IMR-90 (cell line): ENCODE data around the gene GBF1. TPM values are rescaled to one million over a fixed set of nuclear protein-coding genes. Genes with fewer than 3 reads are reported as not detected.

Experiments used
- ATAC-seq: fragments of 200-7000 bp; cut with Tn5 transposase; 2 replicates; pipeline ENCODE4 v1.9.1; 2020; ENCODE audit warnings: low read depth, mild to moderate bottlenecking, moderate library complexity
- BruUV-seq: library from RNA; stranded (reverse); fragments of 400-500 nt; replicated peaks from 2 replicates; lab custom pipeline; 2021; lab: Mats Ljungman, UMichigan
- CTCF ChIA-PET: fragments of 300-600 bp; formaldehyde crosslinking; extraction: SDS; loops from one replicate; lab custom pipeline; 2021; ENCODE audit warnings: antibody characterized with exemption; lab: Yijun Ruan, JAX
- POLR2A ChIA-PET: fragments of 300-600 bp; sonication (Branson Sonifier 250); formaldehyde crosslinking; loops from one replicate; lab custom pipeline; 2022; ENCODE audit warnings: antibody characterized with exemption; ENCODE audit not compliant: unreplicated experiment; lab: Charles Lee
- DNase-seq: peaks from one replicate; pipeline ENCODE4 v3.0.0; 2013
- H2AFZ ChIP-seq: replicated peaks from 2 replicates; pipeline ENCODE3; 2013; ENCODE audit warnings: low read length, mild to moderate bottlenecking; ENCODE audit not compliant: poor library complexity
- H2AK5ac ChIP-seq: 2 replicates; pipeline ENCODE4 v1.6.1; 2013; ENCODE audit warnings: low read depth, low read length, inconsistent platforms
- H2AK9ac ChIP-seq: replicated peaks from 2 replicates; pipeline ENCODE3; 2013; ENCODE audit warnings: mild to moderate bottlenecking, low read depth, low read length, moderate library complexity; ENCODE audit not compliant: poor library complexity
- H2BK120ac ChIP-seq: 2 replicates; pipeline ENCODE4 v1.6.1; 2013; ENCODE audit warnings: low read depth, low read length, inconsistent platforms
- H2BK15ac ChIP-seq: 3 replicates; pipeline ENCODE4 v1.6.1; 2013; ENCODE audit warnings: low read depth, low read length, inconsistent platforms
- H2BK20ac ChIP-seq: 2 replicates; pipeline ENCODE4 v1.6.1; 2013; ENCODE audit warnings: low read depth, mild to moderate bottlenecking, inconsistent platforms, low read length, moderate library complexity
- H2BK5ac ChIP-seq: 2 replicates; pipeline ENCODE4 v1.6.1; 2013; ENCODE audit warnings: mild to moderate bottlenecking, low read depth, low read length, inconsistent platforms; ENCODE audit not compliant: poor library complexity, severe bottlenecking
- H3K14ac ChIP-seq: replicated peaks from 2 replicates; pipeline ENCODE4 v1.6.1; 2013; ENCODE audit warnings: low read depth, low read length, inconsistent platforms
- H3K18ac ChIP-seq: 2 replicates; pipeline ENCODE4 v1.6.1; 2013; ENCODE audit warnings: low read depth, low read length, control low read depth
- H3K23ac ChIP-seq: 2 replicates; pipeline ENCODE4 v1.6.1; 2013; ENCODE audit warnings: low read depth, low read length, inconsistent platforms
- H3K27ac ChIP-seq: 2 replicates; pipeline ENCODE4 v1.5.1; 2013; ENCODE audit warnings: mild to moderate bottlenecking, control low read depth, low read length; ENCODE audit not compliant: insufficient read depth
- H3K27me3 ChIP-seq: 2 replicates; pipeline ENCODE4 v1.6.1; 2013; ENCODE audit warnings: low read length; ENCODE audit not compliant: control insufficient read depth, insufficient read depth
- H3K36me3 ChIP-seq: 2 replicates; pipeline ENCODE4 v1.6.1; 2013; ENCODE audit warnings: low read length, mixed read lengths; ENCODE audit not compliant: control insufficient read depth, insufficient read depth
- H3K4ac ChIP-seq: 2 replicates; pipeline ENCODE4 v1.6.1; 2013; ENCODE audit warnings: low read depth, low read length, inconsistent platforms
- H3K4me1 ChIP-seq: 2 replicates; pipeline ENCODE4 v1.6.1; 2013; ENCODE audit warnings: low read length, mixed read lengths; ENCODE audit not compliant: control insufficient read depth, insufficient read depth
- H3K4me2 ChIP-seq: 2 replicates; pipeline ENCODE4 v1.6.1; 2013; ENCODE audit warnings: low read depth, mild to moderate bottlenecking, control low read depth, low read length, moderate library complexity
- H3K4me3 ChIP-seq: 2 replicates; pipeline ENCODE4 v1.5.1; 2013; ENCODE audit warnings: low read depth, mild to moderate bottlenecking, control low read depth, low read length, moderate library complexity; ENCODE audit not compliant: insufficient read depth
- H3K56ac ChIP-seq: 2 replicates; pipeline ENCODE4 v1.6.1; 2013; ENCODE audit warnings: low read length, inconsistent platforms; ENCODE audit not compliant: insufficient read depth; ENCODE audit errors: extremely low read depth
- H3K79me1 ChIP-seq, 2 experiments: 2 replicates each; pipeline ENCODE4 v1.6.1; 2013; ENCODE audit warnings: low read length in 2 of 2, inconsistent platforms in 1 of 2, low read depth in 1 of 2
- H3K9ac ChIP-seq: 2 replicates; pipeline ENCODE4 v1.6.1; 2013; ENCODE audit warnings: low read depth, low read length, control low read depth
- H3K9me1 ChIP-seq: 2 replicates; pipeline ENCODE4 v1.6.1; 2013; ENCODE audit warnings: low read length, inconsistent platforms; ENCODE audit not compliant: insufficient read depth
- H3K9me3 ChIP-seq: 2 replicates; pipeline ENCODE4 v1.6.1; 2013; ENCODE audit warnings: low read length; ENCODE audit not compliant: control insufficient read depth, insufficient read depth
- H4K20me1 ChIP-seq: 2 replicates; pipeline ENCODE4 v1.6.1; 2013; ENCODE audit warnings: low read length, inconsistent platforms; ENCODE audit not compliant: insufficient read depth
- H4K5ac ChIP-seq: 2 replicates; pipeline ENCODE4 v1.6.1; 2013; ENCODE audit warnings: mild to moderate bottlenecking, low read depth, low read length, control low read depth
- H4K8ac ChIP-seq, 2 experiments: 2 replicates each; pipeline ENCODE4 v1.6.1; 2013; ENCODE audit warnings: low read depth in 2 of 2, low read length in 2 of 2, control low read depth in 1 of 2, inconsistent platforms in 1 of 2
- H4K91ac ChIP-seq: 2 replicates; pipeline ENCODE4 v1.6.1; 2013; ENCODE audit warnings: low read depth, low read length, inconsistent platforms; ENCODE audit not compliant: insufficient read depth
- BHLHE40 ChIP-seq: fragments of 150-350 bp; IDR thresholded peaks from 2 replicates; pipeline ENCODE4 v1.6.1; 2016; ENCODE audit warnings: mild to moderate bottlenecking, low read depth, low read length
- CEBPB ChIP-seq: IDR thresholded peaks from 2 replicates; pipeline ENCODE4 v1.6.1; 2012; ENCODE audit warnings: low read depth, low read length, improper control_type of control experiment
- CHD1 ChIP-seq: IDR thresholded peaks from 2 replicates; pipeline ENCODE4 v1.6.1; 2012; ENCODE audit warnings: low read depth, low read length, improper control_type of control experiment
- CTCF ChIP-seq: conservative IDR thresholded peaks from 2 replicates; pipeline ENCODE4 v1.5.1; 2012; ENCODE audit warnings: mild to moderate bottlenecking, low read depth, low read length, improper control_type of control experiment
- ELK1 ChIP-seq: fragments of 150-350 bp; IDR thresholded peaks from 2 replicates; pipeline ENCODE4 v1.6.1; 2016; ENCODE audit warnings: low read depth, mild to moderate bottlenecking, low read length, moderate library complexity, borderline replicate concordance
- FOS ChIP-seq: fragments of 150-350 bp; IDR thresholded peaks from 2 replicates; pipeline ENCODE4 v1.6.1; 2016; ENCODE audit warnings: low read depth, low read length
- MAFK ChIP-seq: IDR thresholded peaks from 2 replicates; pipeline ENCODE4 v1.6.1; 2012; ENCODE audit warnings: low read depth, low read length, improper control_type of control experiment
- MAZ ChIP-seq: IDR thresholded peaks from 2 replicates; pipeline ENCODE4 v1.6.1; 2012; ENCODE audit warnings: low read depth, mild to moderate bottlenecking, low read length, improper control_type of control experiment, moderate library complexity, borderline replicate concordance
- MXI1 ChIP-seq: IDR thresholded peaks from 2 replicates; pipeline ENCODE4 v1.6.1; 2012; ENCODE audit warnings: low read depth, mild to moderate bottlenecking, low read length, moderate library complexity, borderline replicate concordance
- NFE2L2 ChIP-seq: fragments of 150-350 bp; IDR thresholded peaks from 2 replicates; pipeline ENCODE4 v1.6.1; 2016; ENCODE audit warnings: low read depth, mild to moderate bottlenecking, low read length
- POLR2A ChIP-seq: IDR thresholded peaks from 2 replicates; pipeline ENCODE4 v1.6.1; 2012; ENCODE audit warnings: mild to moderate bottlenecking, low read depth, low read length
- RAD21 ChIP-seq: IDR thresholded peaks from 2 replicates; pipeline ENCODE4 v1.6.1; 2012; ENCODE audit warnings: low read length, improper control_type of control experiment
- RCOR1 ChIP-seq: IDR thresholded peaks from 2 replicates; pipeline ENCODE4 v1.6.1; 2012; ENCODE audit warnings: mild to moderate bottlenecking, low read length, improper control_type of control experiment; ENCODE audit not compliant: insufficient replicate concordance
- RFX5 ChIP-seq: IDR thresholded peaks from 2 replicates; pipeline ENCODE4 v1.8.0; 2012; ENCODE audit warnings: low read depth, mild to moderate bottlenecking, low read length, moderate library complexity
- SMC3 ChIP-seq: fragments of 150-350 bp; IDR thresholded peaks from 2 replicates; pipeline ENCODE4 v1.6.1; 2016; ENCODE audit warnings: low read depth, mild to moderate bottlenecking, antibody characterized with exemption, low read length, moderate library complexity
- WGBS, 2 experiments: methylation state at CpG; one replicate each; pipeline versions ENCODE4 v1.1.5 to v1.1.7; 2013; ENCODE audit warnings: missing lambda C conversion rate in 2 of 2; ENCODE audit not compliant: insufficient read length in 1 of 2; ENCODE audit errors: extremely low coverage in 2 of 2; 5-methylcytosine and 5-hydroxymethylcytosine counted together
- dilution Hi-C: fragments of 300-500 bp; cut with HindIII; formaldehyde crosslinking; loops from one replicate; pipeline ENCODE4 v1.14.3; 2018; ENCODE audit warnings: low sequenced_read_pairs; ENCODE audit not compliant: unreplicated experiment
- in situ Hi-C: fragments of 300-500 bp; cut with MboI; formaldehyde crosslinking; loops from 3 replicates; pipeline ENCODE4 v1.14.3; 2019; ENCODE audit warnings: low sequenced_read_pairs, inconsistent platforms, mixed read lengths
- intact Hi-C: fragments of 100-400 bp; cut with micrococcal nuclease; formaldehyde crosslinking; loops from 2 replicates; pipeline ENCODE4 v1.10.0; 2022
- polyA plus RNA-seq, 3 experiments: library from polyadenylated mRNA; depleted of rRNA; stranded (reverse); fragments of >200 nt; gene quantifications; 2 replicates each; pipeline ENCODE4 v1.2.3, GENCODE V29; 2012; ENCODE audit warnings: low replicate concordance in 1 of 3
- total RNA-seq: library from RNA; depleted of rRNA; stranded (reverse); fragments of >200 nt; gene quantifications from 2 replicates; pipeline ENCODE4 v1.2.3, GENCODE V29; 2012

The GBF1 gene
- total and polyA plus RNA-seq, 2 of the 4 experiments (the other 2 are of a cell fraction), result 38.7 to 40.1 TPM

- dilution Hi-C loops, result no loop called here
- no peak overlapping the region for H3K56ac ChIP-seq
- H3K4ac ChIP-seq, result no peak overlapping the region
- H2BK20ac ChIP-seq, result no peak overlapping the region
- ChIA-PET CTCF (no interaction called here), POLR2A (no interaction called here)
- no peak overlapping the region for H2BK5ac ChIP-seq
- intact Hi-C loops, result loop anchor here (5.0 to 10.0 kb wide), 2 partner anchors 186 to 248 kb away; partner anchors contain the start of gene TRIM8
- no peak overlapping the region for H2BK15ac ChIP-seq
- H2BK120ac ChIP-seq, result no peak overlapping the region
- H4K8ac ChIP-seq, result no peak overlapping the region
- in situ Hi-C loops, result no loop called here
- H4K5ac ChIP-seq, result no peak overlapping the region
- H3K23ac ChIP-seq, result no peak overlapping the region
- no peaks in the 10 kb centered on the region for H3K27me3 ChIP-seq
- no peak overlapping the region for H3K9ac ChIP-seq
- no peak overlapping the region; the same call in 1 of the 2 replicates for H3K27ac ChIP-seq
- H3K79me1 ChIP-seq, result peaks cover 26 to 38% of the 10 kb centered on the region in 2 experiments
- H3K14ac ChIP-seq, result peak overlapping the region; percentile 92; the same call in 1 of the 2 replicates
- no peak overlapping the region for H2AFZ ChIP-seq
- peaks cover 3% of the 10 kb centered on the region; the same call in 1 of the 2 replicates for H4K20me1 ChIP-seq
- DNase-seq (no peak), ATAC-seq (no peak)
- TSS peak; percentile 40 for BruUV-seq
- H2AK9ac ChIP-seq, result peak overlapping the region; percentile 47
- H3K9me1 ChIP-seq, result peaks cover 10% of the 10 kb centered on the region
- WGBS, 2 experiments, result 91% methylated on average over 4 of the region's 12 CpGs; no CpG with 5 or more reads in 1 of the 2 experiments
- H3K4me3 ChIP-seq, result no peak overlapping the region
- H4K91ac ChIP-seq, result no peak overlapping the region
- H3K18ac ChIP-seq, result no peak overlapping the region
- peak overlapping the region; percentile 91; the same call in 1 of the 2 replicates for H2AK5ac ChIP-seq
- peak overlapping the region; percentile 95; the same call in 1 of the 2 replicates for H3K4me2 ChIP-seq
- peaks cover 15% of the 10 kb centered on the region for H3K4me1 ChIP-seq
- peaks cover 15% of the 10 kb centered on the region; the same call in 1 of the 2 replicates for H3K36me3 ChIP-seq
- TF ChIP-seq CTCF (no peak), MAFK (no peak), POLR2A (no peak), MAZ (no peak), SMC3 (no peak), MXI1 (no peak), NFE2L2 (no peak), FOS (no peak), RCOR1 (no peak), CHD1 (no peak), RAD21 (no peak), CEBPB (no peak), BHLHE40 (no peak), RFX5 (no peak), ELK1 (no peak)
- no peaks in the 10 kb centered on the region for H3K9me3 ChIP-seq
Observed at GRCh38 chr10:102396730-102397151, 151.4 kb downstream of the GBF1 start.
